Osteoblast (primary cell): Measurements from ENCODE around the gene USP2. TPM values are rescaled to one million over a fixed set of nuclear protein-coding genes. Genes with fewer than 3 reads are reported as not detected.

Experiments used
- DNase-seq: peaks from one replicate; pipeline ENCODE4 v3.0.0; 2011; ENCODE audit warnings: low spot score, mixed read lengths; ENCODE audit not compliant: insufficient read length; ENCODE audit errors: missing footprints
- H2AFZ ChIP-seq: 2 replicates; pipeline ENCODE4 v1.6.0; 2011; ENCODE audit warnings: mild to moderate bottlenecking, low read length
- H3K27ac ChIP-seq: 2 replicates; pipeline ENCODE4 v1.5.1; 2011; ENCODE audit warnings: mild to moderate bottlenecking, low read depth, low read length, moderate library complexity
- H3K27me3 ChIP-seq: 2 replicates; pipeline ENCODE4 v1.6.0; 2012; ENCODE audit warnings: mild to moderate bottlenecking, control low read depth, inconsistent platforms, low read length, moderate library complexity; ENCODE audit not compliant: insufficient read depth
- H3K36me3 ChIP-seq: 2 replicates; pipeline ENCODE4 v1.5.1; 2011; ENCODE audit warnings: mild to moderate bottlenecking, low read length, control low read depth, moderate library complexity; ENCODE audit not compliant: insufficient read depth
- H3K4me1 ChIP-seq: 2 replicates; pipeline ENCODE4 v1.5.1; 2011; ENCODE audit warnings: mild to moderate bottlenecking, low read length, control low read depth, moderate library complexity; ENCODE audit not compliant: insufficient read depth
- H3K4me2 ChIP-seq: 2 replicates; pipeline ENCODE4 v1.6.0; 2011; ENCODE audit warnings: mild to moderate bottlenecking, low read length; ENCODE audit not compliant: insufficient read depth
- H3K4me3 ChIP-seq: fragments of 200-600 bp; sonication (generic); 3 replicates; pipeline ENCODE4 v1.5.1; 2012; ENCODE audit warnings: mild to moderate bottlenecking, low read length, inconsistent platforms; ENCODE audit not compliant: insufficient read depth
- H3K79me2 ChIP-seq: 2 replicates; pipeline ENCODE4 v1.6.0; 2012; ENCODE audit warnings: mild to moderate bottlenecking, low read length, control low read depth, inconsistent platforms; ENCODE audit not compliant: insufficient read depth
- H3K9me3 ChIP-seq: 2 replicates; pipeline ENCODE4 v1.5.1; 2011; ENCODE audit warnings: low read depth, low read length, control low read depth
- H4K20me1 ChIP-seq: 2 replicates; pipeline ENCODE4 v1.6.0; 2012; ENCODE audit warnings: mild to moderate bottlenecking, low read length, control low read depth; ENCODE audit not compliant: insufficient read depth
- total RNA-seq: library from RNA; depleted of rRNA; stranded (reverse); fragments of >200 nt; gene quantifications from 2 replicates; pipeline ENCODE4 v1.2.3, GENCODE V29; 2012
- TF ChIP-seq, protein P1 (sequence below): IDR thresholded peaks from 2 replicates; pipeline ENCODE4 v1.5.1; 2011; ENCODE audit warnings: mild to moderate bottlenecking, low read depth, low read length, moderate library complexity; ENCODE audit errors: extremely low read depth

The USP2 gene
- total RNA-seq, 1 donor: 0.36 TPM

DNA sequence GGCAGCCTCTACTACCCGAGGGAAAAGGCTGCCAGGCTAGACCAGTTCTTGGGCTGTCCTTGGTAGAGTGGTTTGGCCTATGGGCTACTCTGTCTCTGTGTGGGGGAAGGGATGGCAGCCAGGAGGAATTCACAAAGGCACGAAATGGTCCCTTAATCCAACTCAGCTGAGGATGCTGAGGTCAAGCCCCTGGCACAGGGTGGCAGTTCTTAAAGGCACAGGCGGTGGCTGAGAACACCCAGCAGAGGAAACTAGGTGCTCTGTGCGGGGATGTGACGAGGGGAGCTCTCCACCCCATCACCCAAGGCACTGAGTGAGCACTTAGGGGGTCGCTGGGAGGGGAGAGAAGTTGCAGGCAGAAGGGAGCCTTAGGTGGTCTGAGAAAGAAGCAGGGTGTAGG, 34.9 kb downstream of the USP2 start, which contains the start of gene MFRP:
Gene MFRP, minus strand, starts transcription at position 101 of the 400 bp plus-strand sequence. CDS start 192 bp downstream, outside the sequence.
- Histone ChIP-seq H3K27ac (no peak within 1 kb of the TSS), H3K27me3 (peaks cover 18% of the 10 kb centered on the region), H3K4me3 (no peak within 1 kb of the TSS), H3K9me3 (no peaks in the 10 kb centered on the region), H2AFZ (no peak within 1 kb of the TSS), H4K20me1 (no peaks in the 10 kb centered on the region), H3K79me2 (no peaks in the 10 kb centered on the region), H3K4me1 (no peaks in the 10 kb centered on the region), H3K4me2 (no peak within 1 kb of the TSS), H3K36me3 (no peaks in the 10 kb centered on the region)
- no peak for DNase-seq
- TF ChIP-seq, protein P1, sequence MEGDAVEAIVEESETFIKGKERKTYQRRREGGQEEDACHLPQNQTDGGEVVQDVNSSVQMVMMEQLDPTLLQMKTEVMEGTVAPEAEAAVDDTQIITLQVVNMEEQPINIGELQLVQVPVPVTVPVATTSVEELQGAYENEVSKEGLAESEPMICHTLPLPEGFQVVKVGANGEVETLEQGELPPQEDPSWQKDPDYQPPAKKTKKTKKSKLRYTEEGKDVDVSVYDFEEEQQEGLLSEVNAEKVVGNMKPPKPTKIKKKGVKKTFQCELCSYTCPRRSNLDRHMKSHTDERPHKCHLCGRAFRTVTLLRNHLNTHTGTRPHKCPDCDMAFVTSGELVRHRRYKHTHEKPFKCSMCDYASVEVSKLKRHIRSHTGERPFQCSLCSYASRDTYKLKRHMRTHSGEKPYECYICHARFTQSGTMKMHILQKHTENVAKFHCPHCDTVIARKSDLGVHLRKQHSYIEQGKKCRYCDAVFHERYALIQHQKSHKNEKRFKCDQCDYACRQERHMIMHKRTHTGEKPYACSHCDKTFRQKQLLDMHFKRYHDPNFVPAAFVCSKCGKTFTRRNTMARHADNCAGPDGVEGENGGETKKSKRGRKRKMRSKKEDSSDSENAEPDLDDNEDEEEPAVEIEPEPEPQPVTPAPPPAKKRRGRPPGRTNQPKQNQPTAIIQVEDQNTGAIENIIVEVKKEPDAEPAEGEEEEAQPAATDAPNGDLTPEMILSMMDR: no peak

DNA sequence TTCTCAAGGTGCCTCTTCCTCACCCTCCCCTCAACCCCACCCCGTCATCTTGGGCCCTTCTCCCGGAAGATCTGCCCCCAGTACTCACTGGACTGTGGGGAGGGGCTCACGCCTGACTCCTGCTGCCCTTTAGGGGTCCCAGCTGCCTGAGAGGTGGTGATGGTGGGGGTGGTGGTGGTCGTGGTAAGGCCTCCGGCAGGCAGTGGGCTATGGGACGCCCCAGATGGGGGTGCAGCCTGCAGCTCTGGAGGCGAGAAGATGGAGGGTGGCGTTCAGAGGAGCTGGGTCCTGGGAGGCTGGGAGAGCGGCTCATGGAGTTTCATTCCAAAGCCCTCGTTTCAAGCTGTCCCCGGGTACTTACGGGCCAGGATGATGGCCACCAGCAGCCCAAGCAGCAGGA, 35.8 kb downstream of the USP2 start:
- H3K36me3 ChIP-seq: no peaks in the 10 kb centered on the region
- H3K4me2 ChIP-seq: no peak overlapping the region
- no peak overlapping the region for H2AFZ ChIP-seq
- H3K4me3 ChIP-seq: no peak overlapping the region
- no peaks in the 10 kb centered on the region for H4K20me1 ChIP-seq
- H3K27ac ChIP-seq: no peak overlapping the region
- H3K27me3 ChIP-seq: peaks cover 23% of the 10 kb centered on the region
- H3K79me2 ChIP-seq: no peaks in the 10 kb centered on the region
- no peak for DNase-seq
- peaks cover 4% of the 10 kb centered on the region for H3K4me1 ChIP-seq
- TF ChIP-seq, protein P1: no peak
- H3K9me3 ChIP-seq: no peaks in the 10 kb centered on the region

DNA sequence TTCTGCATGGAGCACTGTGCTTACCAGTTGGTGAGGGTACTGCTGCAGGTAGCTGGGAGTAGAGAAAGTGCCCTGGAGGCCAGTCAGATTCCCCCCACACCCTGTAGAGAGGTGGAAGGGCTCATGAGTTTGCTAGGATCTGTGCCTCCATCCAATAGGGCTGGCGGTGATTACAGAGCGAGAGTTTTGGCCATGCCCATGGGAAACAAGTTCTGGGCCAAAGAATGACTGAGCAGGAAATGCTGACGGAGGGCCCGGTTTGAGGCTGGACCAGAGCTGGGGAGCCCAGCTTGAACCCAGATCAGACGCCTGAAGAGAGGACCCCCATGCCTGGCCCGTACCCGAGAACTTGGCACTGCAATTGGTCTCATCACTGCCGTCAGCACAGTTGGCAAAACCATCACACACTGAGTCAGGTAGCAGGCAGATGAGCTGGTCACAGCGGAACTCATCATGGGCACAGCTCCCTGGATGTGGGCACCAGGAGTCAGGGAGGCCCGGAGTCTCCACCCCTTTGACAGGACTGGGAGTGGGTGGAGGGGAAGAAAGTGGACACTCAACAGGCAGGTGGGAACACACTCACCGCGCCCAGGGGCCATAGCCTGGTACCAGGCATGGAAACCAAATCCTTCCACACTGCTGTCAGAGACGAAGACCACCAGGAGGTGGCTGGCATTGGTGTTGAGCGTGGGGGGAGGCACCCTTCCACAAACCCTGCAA, 37.0 kb downstream of the USP2 start:
- H2AFZ ChIP-seq: no peak overlapping the region
- H3K4me1 ChIP-seq: peaks cover 9% of the 10 kb centered on the region
- H3K4me3 ChIP-seq: no peak overlapping the region
- H3K27me3 ChIP-seq: peaks cover 23% of the 10 kb centered on the region
- DNase-seq: peak; percentile 87
- H3K79me2 ChIP-seq: no peaks in the 10 kb centered on the region
- TF ChIP-seq, protein P1: no peak
- no peaks in the 10 kb centered on the region for H3K36me3 ChIP-seq
- H3K9me3 ChIP-seq: no peaks in the 10 kb centered on the region
- no peak overlapping the region for H3K27ac ChIP-seq
- no peak overlapping the region for H3K4me2 ChIP-seq
- H4K20me1 ChIP-seq: no peaks in the 10 kb centered on the region

DNA sequence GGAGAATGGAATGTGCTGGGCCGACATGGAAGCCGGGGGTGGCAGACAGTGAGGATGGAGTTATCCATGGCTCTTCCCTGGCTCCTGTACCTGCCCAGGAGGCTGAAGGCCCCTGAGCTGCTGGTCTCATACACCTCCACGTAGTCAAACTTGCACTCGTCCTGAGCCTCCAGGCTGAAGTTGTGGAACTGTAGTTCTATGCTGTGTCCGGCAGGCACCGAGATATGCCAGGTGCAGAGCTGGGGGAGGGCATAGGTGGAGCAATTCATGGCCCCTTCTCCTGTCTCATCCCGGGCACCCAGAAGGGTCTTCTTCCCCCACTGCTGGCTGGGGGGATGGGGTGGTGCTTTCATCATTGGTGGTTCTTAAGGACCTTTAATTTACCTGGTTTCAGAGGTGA, 37.8 kb downstream of the USP2 start:
- Histone ChIP-seq H3K4me2 (no peak overlapping the region), H3K36me3 (no peaks in the 10 kb centered on the region), H3K9me3 (no peaks in the 10 kb centered on the region), H3K79me2 (no peaks in the 10 kb centered on the region), H3K4me1 (peaks cover 16% of the 10 kb centered on the region), H2AFZ (no peak overlapping the region), H3K4me3 (no peak overlapping the region), H3K27ac (no peak overlapping the region), H3K27me3 (peaks cover 23% of the 10 kb centered on the region), H4K20me1 (peaks cover 6% of the 10 kb centered on the region)
- no peak for DNase-seq
- TF ChIP-seq, protein P1: no peak
